HUES6 (cell line): ENCODE measurements around the gene CD244.
A peak's percentile ranks its signal among the peaks of the same experiment; 100 is the strongest.
"Not testable (repeated sequence)": the region's sequence is repeated elsewhere in the genome, so short reads cannot be mapped to it uniquely, and the experiment has no call there.

ENCODE experiments used
- H3K27ac ChIP-seq: 2 replicates; pipeline ENCODE4 v1.7.0; 2013; ENCODE audit warnings: low read depth, mild to moderate bottlenecking, low read length, inconsistent platforms
- H3K27me3 ChIP-seq: 2 replicates; pipeline ENCODE4 v1.6.1; 2013; ENCODE audit warnings: low read length; ENCODE audit not compliant: control insufficient read depth, insufficient read depth
- H3K36me3 ChIP-seq: 2 replicates; pipeline ENCODE4 v1.6.1; 2013; ENCODE audit warnings: low read length; ENCODE audit not compliant: control insufficient read depth, insufficient read depth
- H3K4me1 ChIP-seq: 2 replicates; pipeline ENCODE4 v1.6.1; 2013; ENCODE audit warnings: low read length; ENCODE audit not compliant: control insufficient read depth, insufficient read depth
- H3K4me3 ChIP-seq: 2 replicates; pipeline ENCODE4 v1.5.1; 2013; ENCODE audit warnings: low read depth, low read length
- H3K9ac ChIP-seq: one replicate; pipeline ENCODE4 v1.6.1; 2013; ENCODE audit warnings: mild to moderate bottlenecking, low read length
- H3K9me3 ChIP-seq: 2 replicates; pipeline ENCODE4 v1.6.1; 2013; ENCODE audit warnings: low read depth, low read length; ENCODE audit not compliant: control insufficient read depth, insufficient read depth

CD244 gene, protein sequence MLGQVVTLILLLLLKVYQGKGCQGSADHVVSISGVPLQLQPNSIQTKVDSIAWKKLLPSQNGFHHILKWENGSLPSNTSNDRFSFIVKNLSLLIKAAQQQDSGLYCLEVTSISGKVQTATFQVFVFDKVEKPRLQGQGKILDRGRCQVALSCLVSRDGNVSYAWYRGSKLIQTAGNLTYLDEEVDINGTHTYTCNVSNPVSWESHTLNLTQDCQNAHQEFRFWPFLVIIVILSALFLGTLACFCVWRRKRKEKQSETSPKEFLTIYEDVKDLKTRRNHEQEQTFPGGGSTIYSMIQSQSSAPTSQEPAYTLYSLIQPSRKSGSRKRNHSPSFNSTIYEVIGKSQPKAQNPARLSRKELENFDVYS

GRCh38 chr1:160862203-160863060 is at the start of gene CD244:
Gene CD244, minus strand, starts transcription at chr1:160862887. Its CDS starts 210 bp downstream, at chr1:160862677.
- no peaks in the 10 kb centered on the region for H3K27me3 ChIP-seq

DNA sequence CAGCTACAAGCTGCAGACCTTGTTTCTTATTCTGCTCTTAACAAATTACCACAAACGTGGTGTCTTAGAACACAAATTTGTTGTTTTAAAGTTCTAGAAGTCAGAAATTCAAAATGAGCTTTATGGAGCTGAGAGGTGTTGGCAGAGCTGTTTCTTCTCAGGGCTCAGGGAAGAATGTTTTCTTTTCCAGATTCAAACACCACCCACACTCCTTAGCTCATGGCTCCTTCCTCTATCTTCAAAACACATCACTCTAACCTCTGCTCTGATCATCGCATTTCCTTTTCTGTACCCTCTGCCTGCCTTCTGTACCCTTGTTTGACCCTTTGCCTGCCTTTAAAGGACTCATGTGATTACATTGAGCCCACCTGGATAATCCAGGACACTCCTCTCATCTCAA is 49.2 kb upstream of the CD244 start:
- peaks cover 21% of the 10 kb centered on the region for H3K4me1 ChIP-seq
- no peaks in the 10 kb centered on the region for H3K36me3 ChIP-seq
- no peak overlapping the region for H3K4me3 ChIP-seq
- H3K9ac ChIP-seq, result peak overlapping the region; percentile 21
- no peaks in the 10 kb centered on the region for H3K27me3 ChIP-seq
- no peaks in the 10 kb centered on the region for H3K9me3 ChIP-seq
- H3K27ac ChIP-seq, result peak overlapping the region; percentile 48; the same call in 1 of the 2 replicates

More at GRCh38 chr1:160862203-160863060, at the start of gene CD244:
- Histone ChIP-seq H3K9ac (no peak within 1 kb of the TSS), H3K36me3 (no peaks in the 10 kb centered on the region), H3K9me3 (no peaks in the 10 kb centered on the region), H3K4me3 (no peak within 1 kb of the TSS), H3K4me1 (peaks cover 12% of the 10 kb centered on the region), H3K27ac (no peak within 1 kb of the TSS)

GRCh38 chr1:160911441-160911840 is 48.8 kb upstream of the CD244 start:
- Histone ChIP-seq H3K27me3 (no peaks in the 10 kb centered on the region), H3K4me1 (peaks cover 21% of the 10 kb centered on the region), H3K36me3 (no peaks in the 10 kb centered on the region), H3K4me3 (no peak overlapping the region), H3K9me3 (no peaks in the 10 kb centered on the region), H3K9ac (peak overlapping the region; percentile 21), H3K27ac (peak overlapping the region; percentile 48; the same call in 1 of the 2 replicates)

DNA sequence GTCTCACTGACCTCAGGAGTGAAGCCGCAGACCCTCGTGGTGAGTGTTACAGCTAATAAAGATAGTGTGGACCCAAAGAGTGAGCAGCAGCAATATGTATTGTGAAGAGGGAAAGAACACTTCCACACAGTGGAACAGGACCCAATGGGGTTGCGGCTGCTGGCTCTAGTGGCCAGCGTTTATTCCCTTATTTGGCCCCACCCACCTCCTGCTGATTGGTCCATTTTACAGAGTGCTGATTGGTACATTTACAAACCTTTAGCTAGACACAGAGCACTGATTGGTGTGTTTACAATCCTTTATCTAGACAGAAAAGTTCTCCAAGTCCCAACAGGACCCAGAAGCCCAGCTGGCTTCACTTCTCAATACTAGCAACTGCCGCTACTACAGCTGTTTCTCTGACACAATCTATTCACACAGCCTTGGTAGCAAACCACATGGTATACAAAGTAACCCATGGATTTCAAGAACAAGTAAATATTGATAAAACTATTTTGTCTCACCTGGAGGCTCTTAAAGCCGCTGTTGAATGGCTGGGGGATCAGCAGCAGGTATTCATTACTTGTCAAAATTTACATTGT is 47.6 kb upstream of the CD244 start:
- H3K36me3 ChIP-seq, result no peaks in the 10 kb centered on the region
- H3K27ac ChIP-seq, result no peak overlapping the region
- H3K9me3 ChIP-seq, result no peaks in the 10 kb centered on the region
- no peak overlapping the region for H3K4me3 ChIP-seq
- peaks cover 21% of the 10 kb centered on the region for H3K4me1 ChIP-seq
- H3K9ac ChIP-seq, result no peak overlapping the region
- H3K27me3 ChIP-seq, result no peaks in the 10 kb centered on the region

DNA sequence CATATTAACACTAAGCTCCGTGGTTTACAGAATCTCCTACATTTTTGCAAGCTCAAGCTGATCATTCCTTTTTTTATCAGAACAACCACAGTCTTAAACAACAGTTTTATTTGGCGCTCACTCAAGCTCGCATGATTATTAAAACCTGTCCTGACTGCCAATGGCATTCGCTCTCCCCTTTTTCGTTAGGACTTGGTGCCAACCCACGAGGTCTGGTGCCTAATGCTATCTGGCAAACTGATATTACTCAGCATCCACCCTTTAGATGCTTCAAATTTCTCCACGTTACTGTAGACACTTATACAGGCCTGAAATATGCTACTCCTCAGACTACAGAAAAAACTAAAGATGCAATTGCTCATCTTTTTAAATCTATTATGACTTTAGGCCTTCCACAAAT is 45.3 kb upstream of the CD244 start:
- Histone ChIP-seq H3K9ac (no peak overlapping the region), H3K36me3 (no peaks in the 10 kb centered on the region), H3K9me3 (no peaks in the 10 kb centered on the region), H3K27ac (no peak overlapping the region), H3K4me3 (no peak overlapping the region), H3K27me3 (no peaks in the 10 kb centered on the region), H3K4me1 (peaks cover 9% of the 10 kb centered on the region; the same call in 1 of the 2 replicates)

- Histone ChIP-seq H3K9me3 (no peaks in the 10 kb centered on the region), H3K4me1 (no peaks in the 10 kb centered on the region), H3K9ac (no peak overlapping the region), H3K27me3 (no peaks in the 10 kb centered on the region), H3K36me3 (no peaks in the 10 kb centered on the region), H3K4me3 (no peak overlapping the region), H3K27ac (no peak overlapping the region)
Measured at GRCh38 chr1:160905617-160905989, 42.9 kb upstream of the CD244 start.

DNA sequence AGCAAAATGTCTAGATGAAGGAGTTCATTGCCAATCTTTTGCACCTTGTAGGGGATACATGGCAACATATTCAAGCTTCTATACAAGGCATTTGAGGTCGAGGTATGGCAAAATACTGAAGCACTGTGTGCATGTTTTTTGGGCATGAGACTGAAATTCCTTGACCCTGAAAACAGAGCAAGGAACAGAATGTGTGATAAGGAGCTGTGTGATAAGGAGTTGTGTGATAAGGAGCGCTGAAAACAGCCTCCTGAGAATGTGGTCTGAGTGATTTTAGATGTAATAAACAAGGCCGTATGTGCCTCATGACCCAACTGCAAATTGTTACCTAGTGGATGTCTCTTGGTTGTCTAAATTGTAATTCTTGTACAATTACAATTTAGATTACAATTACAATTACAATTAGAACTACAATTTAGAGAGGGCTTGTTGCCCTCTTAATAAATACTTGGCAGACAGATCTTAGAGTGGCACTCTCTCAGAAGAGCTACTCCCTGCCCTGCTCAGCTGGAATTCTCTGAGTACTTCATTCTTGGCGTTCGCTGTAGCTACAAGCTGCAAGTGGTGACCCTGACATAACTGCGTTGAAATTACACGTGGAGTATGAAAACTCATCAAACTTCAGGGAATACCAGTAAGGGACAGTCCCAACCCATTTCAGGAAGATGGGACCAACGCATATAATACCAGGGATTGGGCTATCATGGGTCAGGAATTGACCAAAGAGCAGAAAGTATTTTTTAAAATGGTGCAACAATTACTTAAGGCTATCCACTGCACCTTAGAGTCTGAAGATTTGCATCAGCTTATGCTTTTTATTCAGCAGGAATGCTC is 42.3 kb upstream of the CD244 start:
- Histone ChIP-seq H3K9me3 (no peaks in the 10 kb centered on the region), H3K9ac (no peak overlapping the region), H3K36me3 (no peaks in the 10 kb centered on the region), H3K27me3 (no peaks in the 10 kb centered on the region), H3K27ac (peak overlapping the region; percentile 29; the same call in 1 of the 2 replicates), H3K4me3 (no peak overlapping the region), H3K4me1 (no peaks in the 10 kb centered on the region)

GRCh38 chr1:160902251-160902650 is 39.6 kb upstream of the CD244 start:
- H3K27me3 ChIP-seq, H3K36me3 ChIP-seq, H3K4me1 ChIP-seq: not testable (repeated sequence)

GRCh38 chr1:160901768-160902167 is 39.1 kb upstream of the CD244 start:
- no peaks in the 10 kb centered on the region for H3K4me1 ChIP-seq
- no peak overlapping the region for H3K4me3 ChIP-seq
- no peaks in the 10 kb centered on the region for H3K27me3 ChIP-seq
- H3K9ac ChIP-seq, result no peak overlapping the region
- no peaks in the 10 kb centered on the region for H3K9me3 ChIP-seq
- H3K36me3 ChIP-seq, result no peaks in the 10 kb centered on the region
- no peak overlapping the region for H3K27ac ChIP-seq

More at GRCh38 chr1:160902251-160902650, 39.6 kb upstream of the CD244 start:
- not testable (repeated sequence) for H3K9ac ChIP-seq, H3K27ac ChIP-seq, H3K9me3 ChIP-seq, H3K4me3 ChIP-seq

DNA sequence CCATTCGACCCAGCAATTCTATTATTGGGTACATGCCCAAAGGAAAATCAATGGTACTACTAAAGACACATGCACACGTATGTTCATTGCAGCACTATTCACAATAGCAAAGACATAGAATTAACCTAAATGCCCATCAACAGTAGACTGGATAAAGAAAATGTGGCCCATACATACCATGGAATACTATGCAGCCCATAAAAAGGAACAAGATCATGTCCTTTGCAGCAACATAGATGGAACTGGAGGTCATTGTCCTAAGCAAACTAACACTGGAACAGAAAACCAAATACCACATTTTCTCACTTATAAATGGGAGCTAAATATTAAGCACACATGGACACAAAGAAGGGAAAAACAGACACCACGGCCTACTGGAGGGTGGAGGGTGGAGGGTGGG is 38.0 kb upstream of the CD244 start:
- H3K36me3 ChIP-seq, H3K4me3 ChIP-seq, H3K9ac ChIP-seq: not testable (repeated sequence)

More for the DNA sequence above, 38.0 kb upstream of the CD244 start:
- not testable (repeated sequence) for H3K27me3 ChIP-seq, H3K27ac ChIP-seq, H3K4me1 ChIP-seq, H3K9me3 ChIP-seq
